ENCODE measurements around the gene GCLC.

DNA sequence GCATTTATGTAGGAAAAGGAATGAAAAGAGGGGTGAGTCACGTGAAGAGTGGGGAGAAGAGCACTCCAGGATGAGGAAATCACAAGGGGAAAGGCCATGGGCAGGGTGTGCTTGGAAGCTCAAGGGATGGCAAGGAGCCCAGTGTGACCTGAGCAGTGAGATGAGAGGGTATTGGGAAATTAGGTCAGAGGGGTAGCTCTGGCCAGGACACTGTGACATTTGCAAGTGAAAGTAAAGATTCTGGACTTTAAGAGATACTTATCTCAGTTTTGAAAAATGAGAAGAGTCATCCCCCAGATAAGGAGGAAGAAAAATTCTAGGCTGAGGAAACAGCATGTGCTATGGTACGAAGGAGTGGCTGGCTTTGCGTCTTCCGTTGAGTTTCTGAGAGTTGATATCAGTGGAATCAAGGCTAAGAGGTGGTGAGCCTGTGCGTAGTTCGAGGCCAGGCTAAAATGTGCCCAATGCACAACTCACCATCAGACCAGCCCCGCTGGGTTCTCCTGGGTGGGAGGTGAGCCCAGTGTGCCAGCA is 79.9 kb downstream of the GCLC start:
- TF ChIP-seq, protein P1, sequence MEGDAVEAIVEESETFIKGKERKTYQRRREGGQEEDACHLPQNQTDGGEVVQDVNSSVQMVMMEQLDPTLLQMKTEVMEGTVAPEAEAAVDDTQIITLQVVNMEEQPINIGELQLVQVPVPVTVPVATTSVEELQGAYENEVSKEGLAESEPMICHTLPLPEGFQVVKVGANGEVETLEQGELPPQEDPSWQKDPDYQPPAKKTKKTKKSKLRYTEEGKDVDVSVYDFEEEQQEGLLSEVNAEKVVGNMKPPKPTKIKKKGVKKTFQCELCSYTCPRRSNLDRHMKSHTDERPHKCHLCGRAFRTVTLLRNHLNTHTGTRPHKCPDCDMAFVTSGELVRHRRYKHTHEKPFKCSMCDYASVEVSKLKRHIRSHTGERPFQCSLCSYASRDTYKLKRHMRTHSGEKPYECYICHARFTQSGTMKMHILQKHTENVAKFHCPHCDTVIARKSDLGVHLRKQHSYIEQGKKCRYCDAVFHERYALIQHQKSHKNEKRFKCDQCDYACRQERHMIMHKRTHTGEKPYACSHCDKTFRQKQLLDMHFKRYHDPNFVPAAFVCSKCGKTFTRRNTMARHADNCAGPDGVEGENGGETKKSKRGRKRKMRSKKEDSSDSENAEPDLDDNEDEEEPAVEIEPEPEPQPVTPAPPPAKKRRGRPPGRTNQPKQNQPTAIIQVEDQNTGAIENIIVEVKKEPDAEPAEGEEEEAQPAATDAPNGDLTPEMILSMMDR (IDR thresholded peaks at IDR 0.05; ENCODE audit: insufficient read depth, low read depth, low read length) = no peak
- TF ChIP-seq EZH2 (IDR thresholded peaks at IDR 0.05; ENCODE audit: insufficient read depth, low read length) = no peak
